HepG2 (cell line): ENCODE results near the gene NOL4L. TPM values are rescaled to one million over a fixed set of nuclear protein-coding genes. Genes with fewer than 3 reads are reported as not detected.

Source experiments
- DZIP1 ChIP-seq: sonication (generic); formaldehyde crosslinking; IDR thresholded peaks from 2 replicates; pipeline ENCODE4 v1.5.0; 2020; ENCODE audit warnings: mild to moderate bottlenecking, missing genetic modification reagents
- GABPB1 ChIP-seq: IDR thresholded peaks from 2 replicates; pipeline ENCODE4 v1.6.1; 2016; ENCODE audit warnings: mild to moderate bottlenecking, missing genetic modification reagents, moderate library complexity, missing compliant biosample characterization
- GPN1 ChIP-seq: sonication (generic); formaldehyde crosslinking; IDR thresholded peaks from 2 replicates; pipeline ENCODE4 v1.5.1; 2020; ENCODE audit warnings: missing genetic modification reagents, borderline replicate concordance
- GZF1 ChIP-seq: sonication (generic); formaldehyde crosslinking; IDR thresholded peaks from 2 replicates; pipeline ENCODE4 v1.5.1; 2020; ENCODE audit warnings: mild to moderate bottlenecking, missing genetic modification reagents
- KAT2B ChIP-seq: fragments of 150-350 bp; IDR thresholded peaks from 2 replicates; pipeline ENCODE4 v1.6.1; 2014; ENCODE audit warnings: low read depth, low read length, borderline replicate concordance
- MED1 ChIP-seq: sonication (generic); formaldehyde crosslinking; IDR thresholded peaks from 2 replicates; pipeline ENCODE4 v1.4.0; 2020; ENCODE audit warnings: missing genetic modification reagents
- MEF2D ChIP-seq: sonication (generic); formaldehyde crosslinking; IDR thresholded peaks from 2 replicates; pipeline ENCODE4 v1.5.1; 2020; ENCODE audit warnings: mild to moderate bottlenecking, missing genetic modification reagents
- MXD3 ChIP-seq: IDR thresholded peaks from 2 replicates; pipeline ENCODE4 v1.6.1; 2016; ENCODE audit warnings: mild to moderate bottlenecking, missing biosample characterization, missing genetic modification reagents
- NFIC ChIP-seq: IDR thresholded peaks from 2 replicates; pipeline ENCODE4 v1.6.1; 2012; ENCODE audit warnings: mild to moderate bottlenecking, low read length, inconsistent platforms
- PATZ1 ChIP-seq: sonication (generic); formaldehyde crosslinking; IDR thresholded peaks from 2 replicates; pipeline ENCODE4 v1.4.0; 2020; ENCODE audit warnings: missing genetic modification reagents
- SIX4 ChIP-seq: sonication (generic); formaldehyde crosslinking; IDR thresholded peaks from 2 replicates; pipeline ENCODE4 v1.4.0; 2020; ENCODE audit warnings: missing genetic modification reagents
- SMAD1 ChIP-seq: sonication (generic); formaldehyde crosslinking; IDR thresholded peaks from 2 replicates; pipeline ENCODE4 v1.4.0; 2020; ENCODE audit warnings: missing genetic modification reagents, low read depth, mild to moderate bottlenecking, borderline replicate concordance
- SNAPC2 ChIP-seq: sonication (generic); formaldehyde crosslinking; IDR thresholded peaks from 2 replicates; pipeline ENCODE4 v1.8.1; 2022; ENCODE audit warnings: mild to moderate bottlenecking, missing genetic modification reagents
- TIGD3 ChIP-seq: sonication (generic); formaldehyde crosslinking; IDR thresholded peaks from 2 replicates; pipeline ENCODE4 v1.5.1; 2020; ENCODE audit warnings: mild to moderate bottlenecking, missing genetic modification reagents, borderline replicate concordance
- ZNF512B ChIP-seq: sonication (generic); formaldehyde crosslinking; IDR thresholded peaks from 2 replicates; pipeline ENCODE4 v1.5.1; 2020; ENCODE audit warnings: missing genetic modification reagents, mild to moderate bottlenecking, borderline replicate concordance
- ZNF703 ChIP-seq: sonication (generic); formaldehyde crosslinking; IDR thresholded peaks from 2 replicates; pipeline ENCODE4 v1.5.1; 2020; ENCODE audit warnings: missing genetic modification reagents, mild to moderate bottlenecking, moderate library complexity, borderline replicate concordance
- ZSCAN29 ChIP-seq: sonication (generic); formaldehyde crosslinking; conservative IDR thresholded peaks from 2 replicates; pipeline ENCODE4 v1.4.0; 2020; ENCODE audit warnings: mild to moderate bottlenecking, missing genetic modification reagents
- polyA plus RNA-seq, 8 experiments: library from polyadenylated mRNA; depleted of rRNA in 3 of 8; stranded (reverse) in 7 of 8; unstranded in 1 of 8; fragments of >200 nt; fragmentation: Illumina TruSeq in 4 of 8; extraction: Trizol in 4 of 8; gene quantifications; 2 replicates each; pipeline versions ENCODE4 v1.2.1 to v1.2.3, GENCODE V29; 2011 to 2016; ENCODE audit warnings: low read depth in 4 of 8, missing spikeins in 1 of 8, mixed read lengths in 1 of 8; ENCODE audit not compliant: insufficient read depth in 1 of 8
- total RNA-seq, 5 experiments: library from RNA; depleted of rRNA; stranded (reverse); fragments of >200 nt; fragmentation: Illumina TruSeq; extraction: Trizol; gene quantifications; 2 replicates each; pipeline ENCODE4 v1.2.3, GENCODE V29; 2016; ENCODE audit warnings: low read depth in 1 of 5

The NOL4L gene
- total and polyA plus RNA-seq, 2 of the 13 experiments (the other 11 are each of a cell fraction or from before 2014, with no cell fraction given): 16.6 to 35.4 TPM

GRCh38 chr20:32483351-32484224, 101.5 kb downstream of the NOL4L start (continued):
- TF ChIP-seq MEF2D (CRISPR knock-in tag) (peak; percentile 63), ZNF512B (CRISPR knock-in tag) (peak; percentile 76; the same call in 1 of the 2 replicates), GZF1 (CRISPR knock-in tag) (no peak), SNAPC2 (CRISPR knock-in tag) (no peak), SMAD1 (no peak), MXD3 (CRISPR knock-in tag) (peak; percentile 87), DZIP1 (CRISPR knock-in tag) (0 out of 2 replicates have a peak, but pooled peaks have one; percentile 37), TIGD3 (no peak), SIX4 (CRISPR knock-in tag) (0 out of 2 replicates have a peak, but pooled peaks have one; percentile 28), ZSCAN29 (CRISPR knock-in tag) (no peak), MED1 (0 out of 2 replicates have a peak, but pooled peaks have one; percentile 23), KAT2B (no peak), GPN1 (0 out of 2 replicates have a peak, but pooled peaks have one; percentile 87), NFIC (no peak), ZNF703 (CRISPR knock-in tag) (no peak), GABPB1 (CRISPR knock-in tag) (peak; percentile 68; the same call in 1 of the 2 replicates), PATZ1 (CRISPR knock-in tag) (peak; percentile 99)
